Measurements from ENCODE around the gene JADE2.

The JADE2 gene

DNA sequence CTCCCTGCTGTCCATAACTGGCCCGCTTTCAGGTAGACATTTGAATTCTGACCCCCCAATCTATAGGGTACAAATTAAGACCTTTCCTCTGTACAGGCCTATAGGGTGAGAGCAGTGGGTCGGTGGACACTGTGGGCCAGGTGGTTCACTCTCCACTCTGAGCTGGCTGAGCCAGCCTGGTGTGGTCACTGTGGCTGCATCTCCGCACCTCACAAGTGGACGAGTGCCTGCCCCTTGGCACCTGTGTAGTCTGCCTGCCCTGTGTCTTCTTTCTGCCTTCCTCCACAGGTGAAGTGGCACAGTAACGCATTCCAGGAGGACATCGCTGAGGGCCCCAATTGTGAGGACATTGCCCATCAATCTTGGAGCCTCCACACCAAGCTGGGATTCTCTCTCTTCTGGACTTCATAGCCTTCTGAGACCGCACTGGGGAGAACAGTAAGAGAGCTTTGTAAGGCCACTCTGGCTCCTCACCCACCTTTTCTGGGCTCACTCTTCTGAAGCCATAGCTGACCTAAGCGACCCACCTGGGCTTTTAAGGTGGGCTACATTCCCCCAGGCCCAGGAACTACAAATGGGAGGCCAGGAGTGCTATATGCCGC is 33.5 kb upstream of the JADE2 start:
- Histone ChIP-seq H3K36me3 (ENCODE audit: insufficient read depth, low read length) (no peaks in the 10 kb centered on the region), H3K4me2 (ENCODE audit: low read length) (no peak overlapping the region), H3K9me2 (ENCODE audit: low read depth, low read length) (no peaks in the 10 kb centered on the region), H3K9ac (ENCODE audit: low read length) (no peak overlapping the region), H3K4me3 (ENCODE audit: low read depth, low read length, poor library complexity, severe bottlenecking) (no peak overlapping the region), H3K79me2 (ENCODE audit: insufficient read depth, low read length) (no peaks in the 10 kb centered on the region), H3K4me1 (ENCODE audit: insufficient read depth, low read length, severe bottlenecking) (no peaks in the 10 kb centered on the region), H3K27ac (ENCODE audit: low read depth, low read length, poor library complexity, severe bottlenecking) (no peak overlapping the region), H3K9me3 (ENCODE audit: low read length) (no peaks in the 10 kb centered on the region), H4K20me1 (ENCODE audit: insufficient read depth, low read length) (no peaks in the 10 kb centered on the region), H3F3A (ENCODE audit: insufficient read depth, low read length) (no peaks in the 10 kb centered on the region), H2AFZ (ENCODE audit: low read length) (no peak overlapping the region), H3K27me3 (ENCODE audit: insufficient read depth, low read length) (no peaks in the 10 kb centered on the region; the same call in 1 of the 2 replicates)
- TF ChIP-seq EZH2 (IDR thresholded peaks at IDR 0.05; ENCODE audit: borderline replicate concordance, low read length): no peak
- TF ChIP-seq, protein P1, sequence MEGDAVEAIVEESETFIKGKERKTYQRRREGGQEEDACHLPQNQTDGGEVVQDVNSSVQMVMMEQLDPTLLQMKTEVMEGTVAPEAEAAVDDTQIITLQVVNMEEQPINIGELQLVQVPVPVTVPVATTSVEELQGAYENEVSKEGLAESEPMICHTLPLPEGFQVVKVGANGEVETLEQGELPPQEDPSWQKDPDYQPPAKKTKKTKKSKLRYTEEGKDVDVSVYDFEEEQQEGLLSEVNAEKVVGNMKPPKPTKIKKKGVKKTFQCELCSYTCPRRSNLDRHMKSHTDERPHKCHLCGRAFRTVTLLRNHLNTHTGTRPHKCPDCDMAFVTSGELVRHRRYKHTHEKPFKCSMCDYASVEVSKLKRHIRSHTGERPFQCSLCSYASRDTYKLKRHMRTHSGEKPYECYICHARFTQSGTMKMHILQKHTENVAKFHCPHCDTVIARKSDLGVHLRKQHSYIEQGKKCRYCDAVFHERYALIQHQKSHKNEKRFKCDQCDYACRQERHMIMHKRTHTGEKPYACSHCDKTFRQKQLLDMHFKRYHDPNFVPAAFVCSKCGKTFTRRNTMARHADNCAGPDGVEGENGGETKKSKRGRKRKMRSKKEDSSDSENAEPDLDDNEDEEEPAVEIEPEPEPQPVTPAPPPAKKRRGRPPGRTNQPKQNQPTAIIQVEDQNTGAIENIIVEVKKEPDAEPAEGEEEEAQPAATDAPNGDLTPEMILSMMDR (IDR thresholded peaks at IDR 0.05; ENCODE audit: low read length): no peak

DNA sequence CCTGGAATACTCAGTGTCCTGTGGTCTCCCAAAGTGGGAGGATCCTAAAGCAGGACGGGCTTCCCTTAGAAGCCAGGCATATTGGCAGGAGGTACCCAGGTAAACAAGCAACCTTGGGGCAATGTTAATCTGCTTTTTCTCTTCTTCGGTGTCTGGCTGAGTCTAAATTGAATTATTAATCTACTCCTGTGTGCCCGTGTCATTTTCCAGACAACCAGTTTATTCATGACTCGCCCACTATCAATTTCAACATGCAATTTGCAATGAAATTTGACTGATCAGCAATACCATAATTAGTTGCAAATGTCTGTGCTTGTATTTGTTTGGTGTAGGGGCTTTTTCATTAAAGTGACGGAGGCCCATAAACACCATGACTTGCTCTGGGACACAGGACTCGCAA is 32.9 kb upstream of the JADE2 start:
- H3K36me3 ChIP-seq (ENCODE audit: insufficient read depth, low read length): no peaks in the 10 kb centered on the region
- no peaks in the 10 kb centered on the region for H3K9me2 ChIP-seq (ENCODE audit: low read depth, low read length)
- H3K4me1 ChIP-seq (ENCODE audit: insufficient read depth, low read length, severe bottlenecking): no peaks in the 10 kb centered on the region
- H3F3A ChIP-seq (ENCODE audit: insufficient read depth, low read length): no peaks in the 10 kb centered on the region
- H3K9ac ChIP-seq (ENCODE audit: low read length): no peak overlapping the region
- no peaks in the 10 kb centered on the region for H3K79me2 ChIP-seq (ENCODE audit: insufficient read depth, low read length)
- no peak overlapping the region for H3K27ac ChIP-seq (ENCODE audit: low read depth, low read length, poor library complexity, severe bottlenecking)
- no peak overlapping the region for H2AFZ ChIP-seq (ENCODE audit: low read length)
- no peak overlapping the region for H3K4me3 ChIP-seq (ENCODE audit: low read depth, low read length, poor library complexity, severe bottlenecking)
- no peaks in the 10 kb centered on the region; the same call in 1 of the 2 replicates for H3K27me3 ChIP-seq (ENCODE audit: insufficient read depth, low read length)
- H4K20me1 ChIP-seq (ENCODE audit: insufficient read depth, low read length): no peaks in the 10 kb centered on the region
- TF ChIP-seq, protein P1 (IDR thresholded peaks at IDR 0.05; ENCODE audit: low read length): no peak
- no peak for TF ChIP-seq EZH2 (IDR thresholded peaks at IDR 0.05; ENCODE audit: borderline replicate concordance, low read length)
- H3K4me2 ChIP-seq (ENCODE audit: low read length): no peak overlapping the region
- no peaks in the 10 kb centered on the region for H3K9me3 ChIP-seq (ENCODE audit: low read length)

DNA sequence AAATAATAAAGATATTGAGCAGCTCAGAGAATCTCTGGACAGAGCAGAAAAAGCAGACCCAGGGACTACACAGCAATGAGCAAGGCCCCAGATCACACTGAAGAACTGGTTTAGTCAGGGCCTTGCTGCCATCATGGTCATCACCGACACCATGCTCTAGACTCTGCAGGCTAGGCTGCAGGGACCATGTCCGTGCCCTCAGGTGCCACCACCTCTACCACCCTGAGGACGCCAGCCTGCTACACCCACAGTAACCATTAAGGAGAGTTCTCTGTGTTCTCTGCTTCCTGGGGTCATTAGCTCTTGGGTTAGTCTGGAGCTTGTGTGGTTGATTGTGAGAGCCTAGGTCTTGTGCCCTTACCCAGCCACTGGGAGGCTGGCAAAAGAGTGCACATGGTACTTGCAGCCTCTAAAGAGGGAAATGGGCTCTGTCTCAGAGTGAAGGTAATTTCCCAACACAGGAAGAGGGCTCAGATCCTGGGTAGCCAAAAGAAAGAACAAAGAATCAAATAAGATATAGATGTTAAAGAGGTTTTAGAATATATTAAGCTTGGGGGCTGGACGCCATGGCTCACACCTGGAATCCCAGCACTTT is 31.9 kb upstream of the JADE2 start:
- Histone ChIP-seq H3K9me2 (ENCODE audit: low read depth, low read length) (no peaks in the 10 kb centered on the region), H3F3A (ENCODE audit: insufficient read depth, low read length) (no peaks in the 10 kb centered on the region), H3K4me3 (ENCODE audit: low read depth, low read length, poor library complexity, severe bottlenecking) (no peak overlapping the region), H3K27me3 (ENCODE audit: insufficient read depth, low read length) (no peaks in the 10 kb centered on the region; the same call in 1 of the 2 replicates), H3K79me2 (ENCODE audit: insufficient read depth, low read length) (no peaks in the 10 kb centered on the region), H2AFZ (ENCODE audit: low read length) (no peak overlapping the region), H3K9ac (ENCODE audit: low read length) (no peak overlapping the region), H3K4me2 (ENCODE audit: low read length) (no peak overlapping the region), H3K36me3 (ENCODE audit: insufficient read depth, low read length) (no peaks in the 10 kb centered on the region), H3K27ac (ENCODE audit: low read depth, low read length, poor library complexity, severe bottlenecking) (no peak overlapping the region), H4K20me1 (ENCODE audit: insufficient read depth, low read length) (no peaks in the 10 kb centered on the region), H3K4me1 (ENCODE audit: insufficient read depth, low read length, severe bottlenecking) (no peaks in the 10 kb centered on the region), H3K9me3 (ENCODE audit: low read length) (no peaks in the 10 kb centered on the region)
- TF ChIP-seq EZH2 (IDR thresholded peaks at IDR 0.05; ENCODE audit: borderline replicate concordance, low read length): no peak
- TF ChIP-seq, protein P1 (IDR thresholded peaks at IDR 0.05; ENCODE audit: low read length): no peak

Measured in OCI-LY1 (cell line).